GM19452 (cell line): ENCODE measurements around the gene AGPAT1.

Source experiments
- ATAC-seq: cut with Tn5 transposase; IDR thresholded peaks from one replicate; pipeline ENCODE4 v1.9.1; 2021; ENCODE audit not compliant: unreplicated experiment

Gene AGPAT1

GRCh38 chr6:32126880-32127279, 49.0 kb downstream of the AGPAT1 start:
- no peak for ATAC-seq

- no peak for ATAC-seq
Observed at GRCh38 chr6:32123681-32124080, 52.2 kb downstream of the AGPAT1 start.

- no peak for ATAC-seq
Observed at GRCh38 chr6:32120573-32121059, 55.3 kb downstream of the AGPAT1 start.

- ATAC-seq = no peak
Observed at GRCh38 chr6:32118782-32119628, 56.9 kb downstream of the AGPAT1 start.
